ENCODE measurements around the gene ACTR10. TPM values are rescaled to one million over a fixed set of nuclear protein-coding genes. Genes with fewer than 3 reads are reported as not detected.

The ACTR10 gene
- total RNA-seq, 1 donor from 2014 or later: 71.8 TPM

GRCh38 chr14:58198086-58198485 is 1.9 kb upstream of the ACTR10 start:
- Histone ChIP-seq H3K9me3 (replicated peaks) (no peaks in the 10 kb centered on the region), H3K4me1 (peaks cover 28% of the 10 kb centered on the region), H3K4me3 (no peak overlapping the region), H3K27me3 (ENCODE audit: low read depth) (no peaks in the 10 kb centered on the region), H3K36me3 (peaks cover 4% of the 10 kb centered on the region), H3K27ac (replicated peaks) (no peak overlapping the region)
- intact Hi-C loops (cut with micrococcal nuclease): no loop called here
- TF ChIP-seq CTCF (IDR thresholded peaks at IDR 0.05; ENCODE audit: borderline replicate concordance): no peak
- no peak for DNase-seq

GRCh38 chr14:58200480-58200841 is 512 bp downstream of the ACTR10 start:
- H3K36me3 ChIP-seq: peaks cover 26% of the 10 kb centered on the region
- intact Hi-C loops (cut with micrococcal nuclease): loop anchor here (10.0 kb wide), 1 partner anchor 124 kb away; no protein-coding TSS in a partner anchor
- DNase-seq: no peak
- H3K4me1 ChIP-seq: peaks cover 28% of the 10 kb centered on the region
- peak overlapping the region; percentile 94 for H3K4me3 ChIP-seq
- no peak for TF ChIP-seq CTCF (IDR thresholded peaks at IDR 0.05; ENCODE audit: borderline replicate concordance)
- no peaks in the 10 kb centered on the region for H3K27me3 ChIP-seq (ENCODE audit: low read depth)
- peak overlapping the region; percentile 96 for H3K27ac ChIP-seq (replicated peaks)
- H3K9me3 ChIP-seq (replicated peaks): no peaks in the 10 kb centered on the region

DNA sequence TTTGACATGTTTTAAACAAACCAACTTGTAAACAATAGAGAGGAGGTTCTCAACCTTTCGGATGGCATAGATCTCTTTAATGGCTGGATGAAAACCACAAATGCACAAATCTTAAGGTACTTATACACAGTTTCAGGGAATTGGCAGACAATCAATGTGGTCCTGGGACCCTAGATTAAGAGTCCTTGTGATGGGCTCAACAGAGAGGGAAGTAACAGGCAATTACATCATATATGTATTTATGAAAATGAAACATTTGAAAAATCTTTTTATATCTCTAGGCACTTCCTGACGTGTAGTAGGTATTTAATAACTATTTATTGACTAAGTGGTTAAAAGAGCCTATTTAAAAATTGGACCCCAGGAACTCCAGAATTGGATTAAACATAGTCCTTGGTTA is 897 bp downstream of the ACTR10 start:
- Histone ChIP-seq H3K9me3 (replicated peaks) (no peaks in the 10 kb centered on the region), H3K4me1 (peaks cover 28% of the 10 kb centered on the region), H3K4me3 (peak overlapping the region; percentile 94), H3K27me3 (ENCODE audit: low read depth) (no peaks in the 10 kb centered on the region), H3K36me3 (peaks cover 29% of the 10 kb centered on the region), H3K27ac (replicated peaks) (peak overlapping the region; percentile 96)
- no peak for TF ChIP-seq CTCF (IDR thresholded peaks at IDR 0.05; ENCODE audit: borderline replicate concordance)
- DNase-seq: no peak
- intact Hi-C loops (cut with micrococcal nuclease): loop anchor here (10.0 kb wide), 1 partner anchor 124 kb away; no protein-coding TSS in a partner anchor

GRCh38 chr14:58213176-58213575 is 13.2 kb downstream of the ACTR10 start:
- no peaks in the 10 kb centered on the region for H3K4me1 ChIP-seq
- H3K4me3 ChIP-seq: no peak overlapping the region
- no peaks in the 10 kb centered on the region for H3K27me3 ChIP-seq (ENCODE audit: low read depth)
- peaks cover 3% of the 10 kb centered on the region for H3K9me3 ChIP-seq (replicated peaks)
- peaks cover 100% of the 10 kb centered on the region for H3K36me3 ChIP-seq
- no peak overlapping the region for H3K27ac ChIP-seq (replicated peaks)
- intact Hi-C loops (cut with micrococcal nuclease): no loop called here
- no peak for DNase-seq
- TF ChIP-seq CTCF (IDR thresholded peaks at IDR 0.05; ENCODE audit: borderline replicate concordance): no peak

DNA sequence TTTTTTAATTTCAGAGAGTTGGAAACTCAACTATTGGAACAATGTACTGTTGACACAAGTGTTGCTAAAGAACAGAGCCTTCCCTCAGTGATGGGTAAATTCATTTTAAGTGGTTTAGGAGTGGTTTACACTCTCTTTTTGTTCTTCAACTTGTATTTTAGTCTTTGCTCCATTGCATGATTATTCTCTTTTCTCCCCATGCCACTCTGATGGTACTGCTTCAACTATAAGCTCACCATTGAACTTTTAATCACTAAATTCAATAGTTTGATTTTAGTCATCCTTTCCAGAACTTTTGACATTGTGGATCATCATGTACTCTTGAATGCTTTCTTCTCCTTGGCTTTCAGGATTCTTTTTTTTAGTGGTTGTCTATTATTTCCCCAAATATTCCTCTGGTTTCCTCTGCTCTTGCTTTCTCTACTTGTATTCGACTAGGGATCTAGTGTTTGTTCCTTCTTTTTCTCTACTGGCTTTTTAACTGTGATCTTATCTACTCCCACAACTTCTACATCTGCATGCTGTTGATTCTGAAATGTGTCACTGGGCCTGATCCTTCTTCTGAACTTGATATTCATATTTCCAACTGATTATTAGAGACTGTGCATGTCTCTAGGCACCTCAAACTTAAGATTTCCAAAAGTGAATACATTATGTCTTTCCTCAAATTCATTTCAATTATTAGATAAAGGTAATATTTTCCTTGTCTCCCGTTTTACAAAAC is 15.4 kb downstream of the ACTR10 start:
- TF ChIP-seq CTCF (IDR thresholded peaks at IDR 0.05; ENCODE audit: borderline replicate concordance): no peak
- Histone ChIP-seq H3K27ac (replicated peaks) (no peak overlapping the region), H3K36me3 (peaks cover 92% of the 10 kb centered on the region), H3K4me3 (no peak overlapping the region), H3K9me3 (replicated peaks) (peaks cover 3% of the 10 kb centered on the region), H3K27me3 (ENCODE audit: low read depth) (no peaks in the 10 kb centered on the region), H3K4me1 (no peaks in the 10 kb centered on the region)
- DNase-seq: no peak
- intact Hi-C loops (cut with micrococcal nuclease): no loop called here
